ENCODE data around the gene CLNK. TPM values are rescaled to one million over a fixed set of nuclear protein-coding genes. Genes with fewer than 3 reads are reported as not detected.

Gene CLNK
- total and polyA plus RNA-seq, 2 of the 8 experiments (the other 6 are each of a cell fraction or from before 2014, with no cell fraction given): not detected

GRCh38 chr4:10529291-10530136, 155.1 kb downstream of the CLNK start:
- no peak overlapping the region for H2BK20ac ChIP-seq (ENCODE audit: low read length)
- 83% methylated on average over 2 of the region's 2 CpGs; no CpG with 5 or more reads in 1 of the 2 experiments for WGBS, 2 experiments (ENCODE audit: extremely low coverage in 1 of 2, insufficient coverage in 1 of 2, insufficient read length in 1 of 2, insufficient replicate concordance in 2 of 2, low coverage in 1 of 2, low lambda C conversion rate in 2 of 2, missing lambda C conversion rate in 1 of 2)
- no peak overlapping the region for H4K5ac ChIP-seq (ENCODE audit: insufficient read length, low read depth, low read length)
- no peak overlapping the region for H2BK12ac ChIP-seq (ENCODE audit: low read depth, low read length)
- no peak overlapping the region for H3K27ac ChIP-seq (ENCODE audit: low read depth, low read length)
- no peak overlapping the region for H3K4me2 ChIP-seq (ENCODE audit: insufficient read depth in 1 of 2, low read depth in 2 of 2, low read length in 2 of 2)
- no peaks in the 10 kb centered on the region for H4K20me1 ChIP-seq (replicated peaks in 1 of 2; ENCODE audit: control insufficient read depth in 1 of 2, insufficient read depth in 2 of 2, low read length in 2 of 2)
- H3K36me3 ChIP-seq (ENCODE audit: control insufficient read depth in 2 of 4, insufficient read depth in 4 of 4, low read length in 3 of 4): no peaks in the 10 kb centered on the region
- no peak overlapping the region for H2BK15ac ChIP-seq (ENCODE audit: low read length)
- H3K9me3 ChIP-seq (ENCODE audit: insufficient read depth in 2 of 2, low read depth in 1 of 2, low read length in 1 of 2): no peaks in the 10 kb centered on the region
- H3K56ac ChIP-seq (replicated peaks; ENCODE audit: insufficient read length, low read depth, low read length): no peak overlapping the region
- H3K23ac ChIP-seq (ENCODE audit: insufficient read length): no peak overlapping the region
- no peak overlapping the region for H2BK120ac ChIP-seq (replicated peaks; ENCODE audit: low read depth, low read length)
- no peaks in the 10 kb centered on the region for H3K79me2 ChIP-seq (ENCODE audit: control insufficient read depth in 1 of 2, insufficient read depth in 2 of 2, low read length in 2 of 2)
- no peaks in the 10 kb centered on the region for H3K23me2 ChIP-seq (ENCODE audit: low read depth, low read length)
- no peak overlapping the region for H2AK5ac ChIP-seq (ENCODE audit: low read depth, low read length)
- H3K4me1 ChIP-seq (replicated peaks in 1 of 4; ENCODE audit: control insufficient read depth in 3 of 4, insufficient read depth in 4 of 4, low read length in 3 of 4): peaks cover 0 to 3% (median 1%) of the 10 kb centered on the region in 4 experiments; a peak in 3 of 7 replicates
- H3K4ac ChIP-seq (replicated peaks; ENCODE audit: insufficient read length, low read depth, low read length): no peak overlapping the region
- DNase-seq (ENCODE audit: low read depth in 1 of 2, low spot score in 2 of 2) (no peak), FAIRE-seq (no peak)
- no peak overlapping the region for H4K8ac ChIP-seq (ENCODE audit: extremely low read depth, insufficient read depth, low read length)
- no peak overlapping the region for H3K9ac ChIP-seq (replicated peaks in 1 of 4; ENCODE audit: extremely low read depth in 1 of 4, low read depth in 3 of 4, low read length in 3 of 4)
- ChIA-PET POLR2A (ENCODE audit: partially characterized antibody) (no interaction called here), CTCF (ENCODE audit: partially characterized antibody) (interaction anchor here (0.7 to 1.7 kb wide), 3 partner anchors 9 to 382 kb away, joined by 3 read pairs; no protein-coding TSS in a partner anchor)
- H4K91ac ChIP-seq (replicated peaks; ENCODE audit: insufficient read length, low read length): no peak overlapping the region
- no peak overlapping the region for H2AFZ ChIP-seq (ENCODE audit: low read length)
- no peak overlapping the region for H3K18ac ChIP-seq (ENCODE audit: extremely low read depth, low read length)
- H3K4me3 ChIP-seq (ENCODE audit: extremely low read depth in 1 of 4, insufficient read depth in 2 of 4, low read depth in 3 of 4, low read length in 4 of 4): no peak overlapping the region
- H3K79me1 ChIP-seq (ENCODE audit: low read depth, low read length): no peaks in the 10 kb centered on the region
- no peak overlapping the region for H2BK5ac ChIP-seq (ENCODE audit: low read depth, low read length)
- no peaks in the 10 kb centered on the region; a peak in 1 of 7 replicates for H3K27me3 ChIP-seq (replicated peaks in 1 of 4; ENCODE audit: control insufficient read depth in 3 of 4, extremely low read depth in 1 of 4, insufficient read depth in 3 of 4, low read length in 3 of 4)
- H3K14ac ChIP-seq (ENCODE audit: insufficient read length): no peak overlapping the region
- TF ChIP-seq NRF1 (IDR thresholded peaks at IDR 0.05; ENCODE audit: low read depth, low read length) (no peak), SIRT6 (IDR thresholded peaks at IDR 0.05; ENCODE audit: low read length) (no peak), KDM1A (IDR thresholded peaks at IDR 0.05; ENCODE audit: borderline replicate concordance, low read length) (no peak), RNF2 (IDR thresholded peaks at IDR 0.05; ENCODE audit: borderline replicate concordance, low read depth, low read length, missing control alignments, poor library complexity, severe bottlenecking) (no peak), BACH1 (IDR thresholded peaks at IDR 0.05; ENCODE audit: low read length) (no peak), TAF1 (IDR thresholded peaks at IDR 0.05; ENCODE audit: low read depth, low read length) (no peak), FOSL1 (IDR thresholded peaks at IDR 0.05; ENCODE audit: insufficient read depth, low read depth, low read length) (no peak), BRCA1 (IDR thresholded peaks at IDR 0.05; ENCODE audit: low read depth, low read length) (no peak), USF2 (IDR thresholded peaks at IDR 0.05; ENCODE audit: low read length) (no peak), TAF7 (optimal IDR thresholded peaks at IDR 0.05; ENCODE audit: borderline replicate concordance, low read depth, low read length) (no peak), GABPA (IDR thresholded peaks at IDR 0.05; ENCODE audit: borderline replicate concordance, insufficient read depth, low read length) (no peak)
